Endometrial microvascular endothelial cells (primary cell): ENCODE data around the gene EPHB2. TPM values are rescaled to one million over a fixed set of nuclear protein-coding genes. Genes with fewer than 3 reads are reported as not detected.

Experiments
- in situ Hi-C: cut with HindIII; loops from 2 replicates; pipeline ENCODE4 v1.10.0; 2017; ENCODE audit warnings: low sequenced_read_pairs, low pct_unique_long_range_greater_than_20kb; ENCODE audit errors: inconsistent ontology term
- total RNA-seq: library from RNA; depleted of rRNA; stranded (reverse); fragments of >200 nt; gene quantifications from one replicate; pipeline ENCODE4 v1.2.3, GENCODE V29; 2015; ENCODE audit errors: inconsistent ontology term

EPHB2 gene
- total RNA-seq, 1 donor from 2014 or later: 84.5 TPM

GRCh38 chr1:22963044-22963677 is 252.5 kb downstream of the EPHB2 start:
- in situ Hi-C loops: no loop called here

- in situ Hi-C loops: no loop called here
Measured at GRCh38 chr1:22966309-22966708, 255.7 kb downstream of the EPHB2 start.

- in situ Hi-C loops: no loop called here
Measured at GRCh38 chr1:22967833-22968232, 257.2 kb downstream of the EPHB2 start.

- in situ Hi-C loops: no loop called here
Measured at GRCh38 chr1:22969304-22969709, 258.7 kb downstream of the EPHB2 start.

GRCh38 chr1:22970096-22970495 is 259.5 kb downstream of the EPHB2 start:
- in situ Hi-C loops: no loop called here

Other genes with a start within 250 kb of the EPHB2 start
- not detected for gene EPHA8, start 147.3 kb upstream of the EPHB2 start, total RNA-seq
- gene C1QA, start 74.2 kb upstream of the EPHB2 start, total RNA-seq: not detected
- not detected for gene C1QC, start 67.2 kb upstream of the EPHB2 start, total RNA-seq
- not detected for gene C1QB, start 57.6 kb upstream of the EPHB2 start, total RNA-seq